ENCODE data around the gene TARS2. TPM values are rescaled to one million over a fixed set of nuclear protein-coding genes. Genes with fewer than 3 reads are reported as not detected.

TARS2 gene
- total RNA-seq, 1 experiment from 2014 or later, result 42.9 TPM

- TF ChIP-seq ZSCAN18 (CRISPR knock-in tag; IDR thresholded peaks at IDR 0.05) (no peak), E2F4 (CRISPR knock-in tag; IDR thresholded peaks at IDR 0.05; ENCODE audit: borderline replicate concordance, low read depth) (no peak)
These were observed 31.0 kb upstream of the TARS2 start (continued) for GRCh38 chr1:150456146-150456647.

GRCh38 chr1:150464422-150464826 lies 22.8 kb upstream of the TARS2 start:
- Mint-ChIP-seq H3K4me1 (no peaks in the 10 kb centered on the region), H3K27ac (no peak overlapping the region), H3K9me3 (no peaks in the 10 kb centered on the region), H3K4me3 (no peak overlapping the region), H3K27me3 (ENCODE audit: low read depth) (no peaks in the 10 kb centered on the region), H3K36me3 (peaks cover 28% of the 10 kb centered on the region)
- ChIA-PET POLR2A (no interaction called here), CTCF (no interaction called here)
- peak; percentile 67 for DNase-seq (ENCODE audit: low spot score)
- peak; percentile 62 for ATAC-seq
- peak; percentile 68 for TF ChIP-seq CTCF (IDR thresholded peaks at IDR 0.05)
- TF ChIP-seq TP53 (CRISPR knock-in tag; IDR thresholded peaks at IDR 0.05), result no peak

GRCh38 chr1:150466964-150467363 lies 20.3 kb upstream of the TARS2 start:
- Mint-ChIP-seq H3K4me3 (no peak overlapping the region), H3K36me3 (peaks cover 41% of the 10 kb centered on the region), H3K27me3 (ENCODE audit: low read depth) (no peaks in the 10 kb centered on the region), H3K27ac (no peak overlapping the region), H3K9me3 (no peaks in the 10 kb centered on the region), H3K4me1 (peaks cover 5% of the 10 kb centered on the region; the same call in 1 of the 2 replicates)
- ChIA-PET CTCF (no interaction called here), POLR2A (no interaction called here)
- ATAC-seq (no peak), DNase-seq (ENCODE audit: low spot score) (no peak)
- TF ChIP-seq FOXP1 (CRISPR knock-in tag; IDR thresholded peaks at IDR 0.05; ENCODE audit: borderline replicate concordance) (no peak), OVOL2 (CRISPR knock-in tag; IDR thresholded peaks at IDR 0.05; ENCODE audit: borderline replicate concordance) (no peak), RORB (CRISPR knock-in tag; IDR thresholded peaks at IDR 0.05) (no peak), GTF2I (CRISPR knock-in tag; conservative IDR thresholded peaks at IDR 0.05) (no peak), FOXJ3 (CRISPR knock-in tag; IDR thresholded peaks at IDR 0.05; ENCODE audit: borderline replicate concordance) (no peak), ZNF425 (CRISPR knock-in tag; conservative IDR thresholded peaks at IDR 0.05) (no peak), RELA (CRISPR knock-in tag; IDR thresholded peaks at IDR 0.05; ENCODE audit: borderline replicate concordance) (no peak), CDX4 (CRISPR knock-in tag; IDR thresholded peaks at IDR 0.05; ENCODE audit: borderline replicate concordance) (no peak), STAT6 (CRISPR knock-in tag; conservative IDR thresholded peaks at IDR 0.05; ENCODE audit: low read depth) (no peak), TP53 (CRISPR knock-in tag; IDR thresholded peaks at IDR 0.05) (no peak), EMX1 (CRISPR knock-in tag; IDR thresholded peaks at IDR 0.05) (no peak), ESRRA (CRISPR knock-in tag; IDR thresholded peaks at IDR 0.05; ENCODE audit: borderline replicate concordance) (no peak)

Measured in WTC11 (cell line).